ENCODE results near the gene ZBTB18.

DNA sequence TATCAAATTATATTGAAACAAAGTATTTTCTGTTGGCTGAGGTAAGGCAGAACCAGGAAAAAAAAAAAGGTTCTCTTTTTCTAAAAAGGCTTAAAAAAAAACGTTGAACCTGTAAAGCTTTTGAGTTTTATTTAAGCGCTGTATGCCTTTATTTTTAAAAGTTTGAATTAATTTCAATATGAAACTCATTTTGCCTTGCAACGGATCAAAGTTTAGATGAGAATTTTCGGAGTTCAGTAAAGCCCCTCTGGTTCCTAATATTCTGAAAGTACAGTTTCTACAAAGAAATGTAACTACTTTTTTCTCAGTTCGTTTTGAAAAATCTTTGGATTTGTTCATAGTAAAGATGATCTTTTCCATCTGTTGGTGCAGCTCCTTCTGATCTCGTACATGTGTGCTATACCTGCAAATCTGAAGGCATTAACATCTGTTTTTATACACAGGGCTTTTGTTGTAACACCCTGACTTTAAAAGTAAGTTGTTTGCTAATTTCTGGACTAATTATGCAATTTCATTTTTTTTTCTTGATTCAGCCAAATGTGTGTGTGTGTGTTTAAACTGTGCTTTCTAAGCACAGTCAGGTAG lies 1.7 kb downstream of the ZBTB18 start:
- no peak for TF ChIP-seq POLR2A (IDR thresholded peaks at IDR 0.05; ENCODE audit: low read length)
- TF ChIP-seq GATA1 (IDR thresholded peaks at IDR 0.05; ENCODE audit: low read depth, low read length), result no peak
